ENCODE results near the gene UBTD2.

Gene UBTD2

GRCh38 chr5:172162323-172162986, 121.1 kb downstream of the UBTD2 start:
- Histone ChIP-seq H3K9me3 (no peaks in the 10 kb centered on the region), H3K4me3 (no peak overlapping the region), H3K4me1 (peaks cover 0 to 7% (median 0%) of the 10 kb centered on the region in 4 donors), H3K27ac (no peak overlapping the region), H3K36me3 (no peaks in the 10 kb centered on the region), H3K27me3 (no peaks in the 10 kb centered on the region)
- no peak for DNase-seq
- intact Hi-C loops (cut with DNase I; ENCODE audit: low total_unique reads), result no loop called here
- TF ChIP-seq, protein P1, sequence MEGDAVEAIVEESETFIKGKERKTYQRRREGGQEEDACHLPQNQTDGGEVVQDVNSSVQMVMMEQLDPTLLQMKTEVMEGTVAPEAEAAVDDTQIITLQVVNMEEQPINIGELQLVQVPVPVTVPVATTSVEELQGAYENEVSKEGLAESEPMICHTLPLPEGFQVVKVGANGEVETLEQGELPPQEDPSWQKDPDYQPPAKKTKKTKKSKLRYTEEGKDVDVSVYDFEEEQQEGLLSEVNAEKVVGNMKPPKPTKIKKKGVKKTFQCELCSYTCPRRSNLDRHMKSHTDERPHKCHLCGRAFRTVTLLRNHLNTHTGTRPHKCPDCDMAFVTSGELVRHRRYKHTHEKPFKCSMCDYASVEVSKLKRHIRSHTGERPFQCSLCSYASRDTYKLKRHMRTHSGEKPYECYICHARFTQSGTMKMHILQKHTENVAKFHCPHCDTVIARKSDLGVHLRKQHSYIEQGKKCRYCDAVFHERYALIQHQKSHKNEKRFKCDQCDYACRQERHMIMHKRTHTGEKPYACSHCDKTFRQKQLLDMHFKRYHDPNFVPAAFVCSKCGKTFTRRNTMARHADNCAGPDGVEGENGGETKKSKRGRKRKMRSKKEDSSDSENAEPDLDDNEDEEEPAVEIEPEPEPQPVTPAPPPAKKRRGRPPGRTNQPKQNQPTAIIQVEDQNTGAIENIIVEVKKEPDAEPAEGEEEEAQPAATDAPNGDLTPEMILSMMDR (IDR thresholded peaks at IDR 0.05), result no peak

GRCh38 chr5:172160506-172160905, 123.1 kb downstream of the UBTD2 start:
- intact Hi-C loops (cut with DNase I; ENCODE audit: low total_unique reads), result no loop called here
- Histone ChIP-seq H3K27ac (no peak overlapping the region), H3K27me3 (no peaks in the 10 kb centered on the region), H3K4me3 (no peak overlapping the region), H3K9me3 (no peaks in the 10 kb centered on the region), H3K4me1 (peaks cover 0 to 7% (median 0%) of the 10 kb centered on the region in 4 donors), H3K36me3 (peaks cover 0 to 10% (median 4%) of the 10 kb centered on the region in 3 donors)
- no peak for DNase-seq
- TF ChIP-seq, protein P1 (IDR thresholded peaks at IDR 0.05), result no peak

Data from tibial artery (tissue), 4 donors.